Fibroblast of lung (primary cell): ENCODE data around the gene CCNA1. TPM values are rescaled to one million over a fixed set of nuclear protein-coding genes. Genes with fewer than 3 reads are reported as not detected.

Experiments used
- DNase-seq, 2 donors: peaks; one replicate each; pipeline versions ENCODE4 v3.0.0 to v3.0.0-alpha.2; 2010; ENCODE audit warnings: low read depth in 2 of 2
- H2AFZ ChIP-seq: 2 replicates; pipeline ENCODE4 v1.5.1; 2012; ENCODE audit warnings: low read length, control low read depth, inconsistent platforms
- H3K27ac ChIP-seq: 2 replicates; pipeline ENCODE4 v1.5.1; 2011; ENCODE audit warnings: low read length, control low read depth; ENCODE audit not compliant: insufficient read depth
- H3K27me3 ChIP-seq: 2 replicates; pipeline ENCODE4 v1.5.1; 2011; ENCODE audit warnings: mild to moderate bottlenecking, low read length; ENCODE audit not compliant: control insufficient read depth, insufficient read depth
- H3K36me3 ChIP-seq: 2 replicates; pipeline ENCODE4 v1.5.1; 2011; ENCODE audit warnings: low read length; ENCODE audit not compliant: control insufficient read depth, insufficient read depth
- H3K4me1 ChIP-seq: 2 replicates; pipeline ENCODE4 v1.5.1; 2011; ENCODE audit warnings: low read length; ENCODE audit not compliant: control insufficient read depth, insufficient read depth; ENCODE audit errors: extremely low read depth
- H3K4me2 ChIP-seq: 2 replicates; pipeline ENCODE4 v1.5.1; 2011; ENCODE audit warnings: low read length, control low read depth; ENCODE audit not compliant: insufficient read depth; ENCODE audit errors: extremely low read depth
- H3K4me3 ChIP-seq, 4 experiments: fragments of 200-600 bp in 1 of 4; sonication (generic) in 1 of 4; replicated peaks in 1 of 4; 2 replicates each; pipeline ENCODE4 v1.5.1; 2011 to 2016; ENCODE audit warnings: low read length in 4 of 4, low read depth in 3 of 4, mild to moderate bottlenecking in 3 of 4, control low read depth in 2 of 4, inconsistent platforms in 1 of 4, mixed read lengths in 1 of 4; ENCODE audit not compliant: insufficient read depth in 1 of 4; ENCODE audit errors: control extremely low read depth in 1 of 4
- H3K79me2 ChIP-seq: 2 replicates; pipeline ENCODE4 v1.5.1; 2012; ENCODE audit warnings: mild to moderate bottlenecking, low read length, inconsistent platforms; ENCODE audit not compliant: control insufficient read depth, insufficient read depth
- H3K9ac ChIP-seq: 2 replicates; pipeline ENCODE4 v1.5.1; 2011; ENCODE audit warnings: mild to moderate bottlenecking, low read length, control low read depth; ENCODE audit not compliant: insufficient read depth
- H3K9me3 ChIP-seq: 2 replicates; pipeline ENCODE4 v1.5.1; 2012; ENCODE audit warnings: low read depth, low read length; ENCODE audit not compliant: control insufficient read depth, insufficient read depth
- H4K20me1 ChIP-seq: 2 replicates; pipeline ENCODE4 v1.5.1; 2011; ENCODE audit warnings: low read length; ENCODE audit not compliant: control insufficient read depth, insufficient read depth; ENCODE audit errors: extremely low read depth
- CTCF ChIP-seq, 2 donors: IDR thresholded peaks in 1 of 2; conservative IDR thresholded peaks in 1 of 2; 1 replicate in 1 of 2; 2 replicates in 1 of 2; pipeline ENCODE4 v1.5.1; 2011 to 2012; ENCODE audit warnings: low read length in 2 of 2, control low read depth in 1 of 2, inconsistent platforms in 1 of 2, low read depth in 1 of 2, mild to moderate bottlenecking in 1 of 2
- EZH2 ChIP-seq: IDR thresholded peaks from 2 replicates; pipeline ENCODE4 v1.5.1; 2012; ENCODE audit warnings: low read length, control low read depth, mild to moderate bottlenecking; ENCODE audit errors: missing control alignments
- polyA minus RNA-seq: library from RNA; depleted of rRNA, polyadenylated mRNA; stranded (reverse); fragments of >200 nt; gene quantifications from 2 replicates; pipeline ENCODE4 v1.2.3, GENCODE V29; 2011; ENCODE audit warnings: low replicate concordance
- polyA plus RNA-seq, 2 donors: library from polyadenylated mRNA; depleted of rRNA in 1 of 2; stranded (reverse) in 1 of 2; unstranded in 1 of 2; fragments of >200 nt; gene quantifications; 2 replicates each; pipeline ENCODE4 v1.2.1, GENCODE V29; 2011 to 2012; ENCODE audit warnings: missing spikeins in 1 of 2
- total RNA-seq: library from RNA; depleted of rRNA; stranded (reverse); fragments of >200 nt; gene quantifications from 2 replicates; pipeline ENCODE4 v1.2.1, GENCODE V29; 2014

Gene CCNA1
- total RNA-seq (3.5 TPM in 1 of 2 replicates, not detected in the other), polyA plus RNA-seq (0.48 and 0.89 TPM in 2 replicates), polyA minus RNA-seq (not detected in 2 replicates)
- polyA plus RNA-seq (2012), result 0.27 and 0.55 TPM in 2 replicates

GRCh38 chr13:36432106-36432544 is at the start of gene CCNA1:
CCNA1 (plus strand) TSS chr13:36432495; CDS start chr13:36433057, 562 bp downstream.
- H3K9me3 ChIP-seq, result no peaks in the 10 kb centered on the region
- H3K27me3 ChIP-seq, result peaks cover 35% of the 10 kb centered on the region
- H3K4me3 ChIP-seq, result peak within 1 kb of the TSS; percentile 35 to 54 (median 42)
- TF ChIP-seq EZH2 (no peak), CTCF (conservative IDR thresholded peaks at IDR 0.05 in 1 of 2, IDR thresholded peaks at IDR 0.05 in 1 of 2; ENCODE audit: low read depth in 1 of 2, low read length in 2 of 2) (no peak)
- H3K79me2 ChIP-seq, result no peaks in the 10 kb centered on the region
- no peak within 1 kb of the TSS for H3K27ac ChIP-seq
- H3K36me3 ChIP-seq, result no peaks in the 10 kb centered on the region
- H4K20me1 ChIP-seq, result no peaks in the 10 kb centered on the region
- H3K4me2 ChIP-seq, result peak within 1 kb of the TSS; percentile 88
- H2AFZ ChIP-seq, result peak within 1 kb of the TSS; percentile 55
- no peak within 1 kb of the TSS for H3K9ac ChIP-seq
- H3K4me1 ChIP-seq, result peaks cover 3% of the 10 kb centered on the region
- peak in 1 of 2 donors; percentile 40 for DNase-seq

GRCh38 chr13:36385489-36385888 is 46.8 kb upstream of the CCNA1 start:
- no peak overlapping the region for H3K27ac ChIP-seq
- no peaks in the 10 kb centered on the region for H3K79me2 ChIP-seq
- TF ChIP-seq EZH2 (no peak), CTCF (conservative IDR thresholded peaks at IDR 0.05 in 1 of 2, IDR thresholded peaks at IDR 0.05 in 1 of 2; ENCODE audit: low read depth in 1 of 2, low read length in 2 of 2) (no peak)
- no peak overlapping the region for H3K4me2 ChIP-seq
- no peaks in the 10 kb centered on the region for H3K9me3 ChIP-seq
- H3K9ac ChIP-seq, result no peak overlapping the region
- no peak overlapping the region for H2AFZ ChIP-seq
- no peak overlapping the region for H3K4me3 ChIP-seq
- H3K36me3 ChIP-seq, result no peaks in the 10 kb centered on the region
- no peaks in the 10 kb centered on the region for H4K20me1 ChIP-seq
- H3K27me3 ChIP-seq, result no peaks in the 10 kb centered on the region
- DNase-seq, result peak; percentile 42 to 58
- H3K4me1 ChIP-seq, result no peaks in the 10 kb centered on the region

- DNase-seq, result peak; percentile 68 to 81
- Histone ChIP-seq H3K9me3 (no peaks in the 10 kb centered on the region), H3K4me3 (no peak overlapping the region), H4K20me1 (no peaks in the 10 kb centered on the region), H3K4me1 (no peaks in the 10 kb centered on the region), H3K27me3 (no peaks in the 10 kb centered on the region), H2AFZ (no peak overlapping the region), H3K79me2 (no peaks in the 10 kb centered on the region), H3K27ac (no peak overlapping the region), H3K4me2 (no peak overlapping the region), H3K36me3 (no peaks in the 10 kb centered on the region), H3K9ac (no peak overlapping the region)
- TF ChIP-seq CTCF (conservative IDR thresholded peaks at IDR 0.05 in 1 of 2, IDR thresholded peaks at IDR 0.05 in 1 of 2; ENCODE audit: low read depth in 1 of 2, low read length in 2 of 2), result peak; percentile 63 to 65
- TF ChIP-seq EZH2, result no peak
These were observed 37.0 kb upstream of the CCNA1 start for GRCh38 chr13:36395280-36395679.
